GM12878 (cell line): ENCODE measurements around the gene KLRD1. TPM values are rescaled to one million over a fixed set of nuclear protein-coding genes. Genes with fewer than 3 reads are reported as not detected.

Source experiments
- ATAC-seq: fragments of 200-7000 bp; cut with Tn5 transposase; 3 replicates; pipeline ENCODE4 v1.9.1; 2020; ENCODE audit warnings: mild to moderate bottlenecking, moderate library complexity
- BruUV-seq: library from RNA; stranded (reverse); fragments of 400-500 nt; replicated peaks from 2 replicates; lab custom pipeline; 2021; lab: Mats Ljungman, UMichigan
- CTCF ChIA-PET: fragments of 300-600 bp; sonication (Branson Sonifier 250); formaldehyde crosslinking; extraction: SDS; loops from one replicate; lab custom pipeline; 2021; ENCODE audit warnings: inconsistent platforms; lab: Yijun Ruan, JAX
- POLR2A ChIA-PET: fragments of 350-600 bp; formaldehyde crosslinking; extraction: SDS; loops from one replicate; lab custom pipeline; 2021; ENCODE audit warnings: inconsistent platforms; lab: Charles Lee
- RAD21 ChIA-PET: fragments of 300-600 bp; sonication (Branson Sonifier 250); formaldehyde crosslinking; loops from one replicate; lab custom pipeline; 2023; ENCODE audit warnings: antibody characterized with exemption; ENCODE audit not compliant: unreplicated experiment; lab: Charles Lee
- SMC1A ChIA-PET: fragments of 300-600 bp; sonication (Branson Sonifier 250); formaldehyde crosslinking; loops from one replicate; lab custom pipeline; 2023; ENCODE audit not compliant: unreplicated experiment, uncharacterized antibody; lab: Charles Lee
- DNase-seq: peaks from one replicate; pipeline ENCODE4 v3.0.0-alpha.2; 2011; ENCODE audit warnings: low read depth, low spot score
- FAIRE-seq: peaks from 3 replicates; lab custom pipeline; 2011; peaks lifted over from hg19 to GRCh38; lab: Jason Lieb, UNC
- H2AFZ ChIP-seq: 2 replicates; pipeline ENCODE4 v1.6.0; 2011; ENCODE audit warnings: low read depth, low read length, control low read depth; ENCODE audit not compliant: control insufficient read depth
- H3K27ac ChIP-seq: 2 replicates; pipeline ENCODE4 v1.5.1; 2011; ENCODE audit warnings: control low read depth; ENCODE audit not compliant: control insufficient read depth, insufficient read depth
- H3K27me3 ChIP-seq, 2 experiments: replicated peaks in 1 of 2; 2 replicates each; pipeline versions ENCODE4 v1.6.0 to v1.6.1; 2011; ENCODE audit warnings: low read length in 1 of 2; ENCODE audit not compliant: control insufficient read depth in 2 of 2, insufficient read depth in 2 of 2
- H3K36me3 ChIP-seq, 2 experiments: 2 replicates each; pipeline ENCODE4 v1.5.1; 2011; ENCODE audit warnings: low read length in 1 of 2; ENCODE audit not compliant: control insufficient read depth in 2 of 2, insufficient read depth in 2 of 2
- H3K4me1 ChIP-seq: 2 replicates; pipeline ENCODE4 v1.6.1; 2011; ENCODE audit warnings: mild to moderate bottlenecking, low read length, moderate library complexity, mixed read lengths; ENCODE audit not compliant: control insufficient read depth, insufficient read depth
- H3K4me2 ChIP-seq: 2 replicates; pipeline ENCODE4 v1.6.0; 2011; ENCODE audit warnings: control low read depth; ENCODE audit not compliant: control insufficient read depth, insufficient read depth
- H3K4me3 ChIP-seq: fragments of 200-600 bp; sonication (generic); 2 replicates; pipeline ENCODE4 v1.5.1; 2016
- H3K79me2 ChIP-seq: 2 replicates; pipeline ENCODE4 v1.6.0; 2011; ENCODE audit warnings: low read length; ENCODE audit not compliant: control insufficient read depth, insufficient read depth
- H3K9ac ChIP-seq: 2 replicates; pipeline ENCODE4 v1.8.0; 2011; ENCODE audit warnings: low read length, control low read depth, mixed read lengths; ENCODE audit not compliant: control insufficient read depth, insufficient read depth
- H3K9me3 ChIP-seq: replicated peaks from 3 replicates; pipeline ENCODE4 v1.5.1; 2011; ENCODE audit warnings: mild to moderate bottlenecking, low read length; ENCODE audit not compliant: control insufficient read depth, insufficient read depth
- H4K20me1 ChIP-seq: 2 replicates; pipeline ENCODE4 v1.6.0; 2011; ENCODE audit not compliant: control insufficient read depth, insufficient read depth
- CHD2 ChIP-seq: IDR thresholded peaks from 2 replicates; pipeline ENCODE4 v1.6.1; 2011; ENCODE audit warnings: low read depth, low read length, improper control_type of control experiment, borderline replicate concordance
- NFIC ChIP-seq: IDR thresholded peaks from 2 replicates; pipeline ENCODE4 v1.6.1; 2012; ENCODE audit warnings: low read depth, mild to moderate bottlenecking, inconsistent platforms, low read length, moderate library complexity
- NR2C2 ChIP-seq: IDR thresholded peaks from 2 replicates; pipeline ENCODE4 v1.6.1; 2011; ENCODE audit warnings: borderline replicate concordance, low read depth; ENCODE audit not compliant: control insufficient read depth, insufficient read length
- POLR2AphosphoS5 ChIP-seq: IDR thresholded peaks from 2 replicates; pipeline ENCODE4 v1.6.1; 2011; ENCODE audit warnings: mild to moderate bottlenecking, low read length, inconsistent platforms
- RCOR1 ChIP-seq: conservative IDR thresholded peaks from 2 replicates; pipeline ENCODE4 v1.6.1; 2012; ENCODE audit warnings: low read depth, low read length, improper control_type of control experiment
- TCF7 ChIP-seq: IDR thresholded peaks from 2 replicates; pipeline ENCODE4 v1.6.1; 2014; ENCODE audit warnings: antibody characterized with exemption, borderline replicate concordance
- WGBS: methylation state at CpG from one replicate; pipeline ENCODE4 v1.1.6; 2016; ENCODE audit warnings: low lambda C conversion rate; ENCODE audit not compliant: insufficient replicate concordance, insufficient coverage; ENCODE audit errors: missing lambda C conversion rate; 5-methylcytosine and 5-hydroxymethylcytosine counted together
- in situ Hi-C: fragments of 300-500 bp; cut with MboI; formaldehyde crosslinking; loops from 9 replicates; pipeline ENCODE4 v1.14.3; 2018; ENCODE audit warnings: mixed read lengths
- intact Hi-C: fragments of 100-400 bp; cut with micrococcal nuclease; formaldehyde crosslinking; loops from one replicate; pipeline ENCODE4 v1.14.2; 2022; ENCODE audit not compliant: unreplicated experiment
- polyA plus RNA-seq, 11 experiments: library from polyadenylated mRNA; depleted of rRNA in 4 of 11; unstranded in 6 of 11; stranded (reverse) in 5 of 11; fragments of >200 nt; fragmentation: Nextera tagmentation in 4 of 11; fragmentation: Illumina TruSeq in 1 of 11; extraction: Ambion mirVana in 4 of 11; extraction: Trizol in 1 of 11; gene quantifications; 1 replicate in 1 of 11; 2 replicates in 10 of 11; pipeline versions ENCODE4 v1.2.1 to v1.2.3, GENCODE V29; 2011 to 2016; ENCODE audit warnings: inconsistent platforms in 2 of 11, missing spikeins in 2 of 11, low read depth in 1 of 11
- total RNA-seq, 4 experiments: library from RNA; depleted of rRNA in 3 of 4; stranded (reverse); fragments of >200 nt in 3 of 4; fragmentation: Illumina TruSeq in 1 of 4; extraction: Trizol in 1 of 4; gene quantifications; 2 replicates each; pipeline versions ENCODE4 v1.2.1 to v1.2.3, GENCODE V29; 2013 to 2021
- TF ChIP-seq, protein P1 (sequence below): fragments of 450-650 bp; IDR thresholded peaks from 2 replicates; pipeline ENCODE4 v1.6.1; 2017; ENCODE audit warnings: antibody characterized with exemption, mild to moderate bottlenecking, moderate library complexity
- TF ChIP-seq, protein P2 (sequence below): fragments of 450-650 bp; IDR thresholded peaks from 2 replicates; pipeline ENCODE4 v1.6.1; 2014; ENCODE audit warnings: mild to moderate bottlenecking
- TF ChIP-seq, protein P3 (sequence below): fragments of 450-650 bp; IDR thresholded peaks from 2 replicates; pipeline ENCODE4 v1.6.1; 2016; ENCODE audit warnings: mild to moderate bottlenecking
- TF ChIP-seq, protein P4 (sequence below): fragments of 450-650 bp; formaldehyde crosslinking; IDR thresholded peaks from 2 replicates; pipeline ENCODE4 v1.4.0; 2020; ENCODE audit warnings: mild to moderate bottlenecking, moderate library complexity
- TF ChIP-seq, protein P5 (sequence below): IDR thresholded peaks from 2 replicates; pipeline ENCODE4 v1.6.1; 2012; ENCODE audit warnings: low read depth, low read length, improper control_type of control experiment

The KLRD1 gene
- total and polyA plus RNA-seq, 10 of the 15 experiments (the other 5 are each of a cell fraction or from before 2014, with no cell fraction given): under 0.01 to 0.50 (median 0.13) TPM; not detected in 4

- TF ChIP-seq, protein P1, sequence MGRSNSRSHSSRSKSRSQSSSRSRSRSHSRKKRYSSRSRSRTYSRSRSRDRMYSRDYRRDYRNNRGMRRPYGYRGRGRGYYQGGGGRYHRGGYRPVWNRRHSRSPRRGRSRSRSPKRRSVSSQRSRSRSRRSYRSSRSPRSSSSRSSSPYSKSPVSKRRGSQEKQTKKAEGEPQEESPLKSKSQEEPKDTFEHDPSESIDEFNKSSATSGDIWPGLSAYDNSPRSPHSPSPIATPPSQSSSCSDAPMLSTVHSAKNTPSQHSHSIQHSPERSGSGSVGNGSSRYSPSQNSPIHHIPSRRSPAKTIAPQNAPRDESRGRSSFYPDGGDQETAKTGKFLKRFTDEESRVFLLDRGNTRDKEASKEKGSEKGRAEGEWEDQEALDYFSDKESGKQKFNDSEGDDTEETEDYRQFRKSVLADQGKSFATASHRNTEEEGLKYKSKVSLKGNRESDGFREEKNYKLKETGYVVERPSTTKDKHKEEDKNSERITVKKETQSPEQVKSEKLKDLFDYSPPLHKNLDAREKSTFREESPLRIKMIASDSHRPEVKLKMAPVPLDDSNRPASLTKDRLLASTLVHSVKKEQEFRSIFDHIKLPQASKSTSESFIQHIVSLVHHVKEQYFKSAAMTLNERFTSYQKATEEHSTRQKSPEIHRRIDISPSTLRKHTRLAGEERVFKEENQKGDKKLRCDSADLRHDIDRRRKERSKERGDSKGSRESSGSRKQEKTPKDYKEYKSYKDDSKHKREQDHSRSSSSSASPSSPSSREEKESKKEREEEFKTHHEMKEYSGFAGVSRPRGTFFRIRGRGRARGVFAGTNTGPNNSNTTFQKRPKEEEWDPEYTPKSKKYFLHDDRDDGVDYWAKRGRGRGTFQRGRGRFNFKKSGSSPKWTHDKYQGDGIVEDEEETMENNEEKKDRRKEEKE: no peak
- TF ChIP-seq, protein P2, sequence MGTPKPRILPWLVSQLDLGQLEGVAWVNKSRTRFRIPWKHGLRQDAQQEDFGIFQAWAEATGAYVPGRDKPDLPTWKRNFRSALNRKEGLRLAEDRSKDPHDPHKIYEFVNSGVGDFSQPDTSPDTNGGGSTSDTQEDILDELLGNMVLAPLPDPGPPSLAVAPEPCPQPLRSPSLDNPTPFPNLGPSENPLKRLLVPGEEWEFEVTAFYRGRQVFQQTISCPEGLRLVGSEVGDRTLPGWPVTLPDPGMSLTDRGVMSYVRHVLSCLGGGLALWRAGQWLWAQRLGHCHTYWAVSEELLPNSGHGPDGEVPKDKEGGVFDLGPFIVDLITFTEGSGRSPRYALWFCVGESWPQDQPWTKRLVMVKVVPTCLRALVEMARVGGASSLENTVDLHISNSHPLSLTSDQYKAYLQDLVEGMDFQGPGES: no peak
- TF ChIP-seq CHD2 (no peak), NR2C2 (no peak), RCOR1 (no peak)
- TF ChIP-seq, protein P3, sequence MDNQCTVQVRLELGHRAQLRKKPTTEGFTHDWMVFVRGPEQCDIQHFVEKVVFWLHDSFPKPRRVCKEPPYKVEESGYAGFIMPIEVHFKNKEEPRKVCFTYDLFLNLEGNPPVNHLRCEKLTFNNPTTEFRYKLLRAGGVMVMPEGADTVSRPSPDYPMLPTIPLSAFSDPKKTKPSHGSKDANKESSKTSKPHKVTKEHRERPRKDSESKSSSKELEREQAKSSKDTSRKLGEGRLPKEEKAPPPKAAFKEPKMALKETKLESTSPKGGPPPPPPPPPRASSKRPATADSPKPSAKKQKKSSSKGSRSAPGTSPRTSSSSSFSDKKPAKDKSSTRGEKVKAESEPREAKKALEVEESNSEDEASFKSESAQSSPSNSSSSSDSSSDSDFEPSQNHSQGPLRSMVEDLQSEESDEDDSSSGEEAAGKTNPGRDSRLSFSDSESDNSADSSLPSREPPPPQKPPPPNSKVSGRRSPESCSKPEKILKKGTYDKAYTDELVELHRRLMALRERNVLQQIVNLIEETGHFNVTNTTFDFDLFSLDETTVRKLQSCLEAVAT: no peak
Measured at GRCh38 chr12:10276774-10277173, 30.9 kb upstream of the KLRD1 start (continued).

DNA sequence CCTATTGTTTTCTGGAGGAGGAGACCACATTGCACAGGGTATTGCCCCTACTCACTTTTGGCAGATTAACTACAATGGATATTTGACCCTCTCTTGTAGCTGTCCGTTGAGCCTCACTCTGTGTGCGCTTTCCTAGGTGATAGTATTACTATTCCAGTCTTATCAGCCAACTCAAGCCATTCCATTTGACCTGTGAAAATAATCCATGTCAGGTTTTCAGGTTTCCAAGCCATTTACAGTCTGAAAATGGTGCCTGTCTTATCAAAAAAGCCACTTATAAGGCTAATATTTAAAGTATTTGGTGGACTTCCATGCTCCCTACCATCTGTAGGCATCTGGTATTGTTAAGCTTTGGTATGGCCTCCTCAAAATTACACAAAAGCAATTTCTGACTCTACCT, 29.6 kb upstream of the KLRD1 start:
- no peaks in the 10 kb centered on the region for H3K36me3 ChIP-seq
- in situ Hi-C loops (no loop called here), intact Hi-C loops (no loop called here)
- H3K9ac ChIP-seq: no peak overlapping the region
- ATAC-seq (no peak), FAIRE-seq (no peak), DNase-seq (no peak)
- no TSS peak for BruUV-seq
- no peaks in the 10 kb centered on the region for H3K27me3 ChIP-seq
- H2AFZ ChIP-seq: no peak overlapping the region
- no peak overlapping the region for H3K4me2 ChIP-seq
- WGBS: 97% methylated on average over 2 of the region's 2 CpGs
- no peaks in the 10 kb centered on the region for H3K79me2 ChIP-seq
- no peaks in the 10 kb centered on the region for H4K20me1 ChIP-seq
- POLR2A ChIA-PET: no interaction called here
- no peaks in the 10 kb centered on the region for H3K9me3 ChIP-seq
- no peak overlapping the region for H3K27ac ChIP-seq
- RAD21 ChIA-PET: no interaction called here
- H3K4me1 ChIP-seq: no peaks in the 10 kb centered on the region
- CTCF ChIA-PET: no interaction called here
- no peak overlapping the region for H3K4me3 ChIP-seq
- SMC1A ChIA-PET: interaction anchor here (1.3 kb wide), 1 partner anchor 11 kb away, joined by 4 read pairs; no protein-coding TSS in a partner anchor
- TF ChIP-seq, protein P4, sequence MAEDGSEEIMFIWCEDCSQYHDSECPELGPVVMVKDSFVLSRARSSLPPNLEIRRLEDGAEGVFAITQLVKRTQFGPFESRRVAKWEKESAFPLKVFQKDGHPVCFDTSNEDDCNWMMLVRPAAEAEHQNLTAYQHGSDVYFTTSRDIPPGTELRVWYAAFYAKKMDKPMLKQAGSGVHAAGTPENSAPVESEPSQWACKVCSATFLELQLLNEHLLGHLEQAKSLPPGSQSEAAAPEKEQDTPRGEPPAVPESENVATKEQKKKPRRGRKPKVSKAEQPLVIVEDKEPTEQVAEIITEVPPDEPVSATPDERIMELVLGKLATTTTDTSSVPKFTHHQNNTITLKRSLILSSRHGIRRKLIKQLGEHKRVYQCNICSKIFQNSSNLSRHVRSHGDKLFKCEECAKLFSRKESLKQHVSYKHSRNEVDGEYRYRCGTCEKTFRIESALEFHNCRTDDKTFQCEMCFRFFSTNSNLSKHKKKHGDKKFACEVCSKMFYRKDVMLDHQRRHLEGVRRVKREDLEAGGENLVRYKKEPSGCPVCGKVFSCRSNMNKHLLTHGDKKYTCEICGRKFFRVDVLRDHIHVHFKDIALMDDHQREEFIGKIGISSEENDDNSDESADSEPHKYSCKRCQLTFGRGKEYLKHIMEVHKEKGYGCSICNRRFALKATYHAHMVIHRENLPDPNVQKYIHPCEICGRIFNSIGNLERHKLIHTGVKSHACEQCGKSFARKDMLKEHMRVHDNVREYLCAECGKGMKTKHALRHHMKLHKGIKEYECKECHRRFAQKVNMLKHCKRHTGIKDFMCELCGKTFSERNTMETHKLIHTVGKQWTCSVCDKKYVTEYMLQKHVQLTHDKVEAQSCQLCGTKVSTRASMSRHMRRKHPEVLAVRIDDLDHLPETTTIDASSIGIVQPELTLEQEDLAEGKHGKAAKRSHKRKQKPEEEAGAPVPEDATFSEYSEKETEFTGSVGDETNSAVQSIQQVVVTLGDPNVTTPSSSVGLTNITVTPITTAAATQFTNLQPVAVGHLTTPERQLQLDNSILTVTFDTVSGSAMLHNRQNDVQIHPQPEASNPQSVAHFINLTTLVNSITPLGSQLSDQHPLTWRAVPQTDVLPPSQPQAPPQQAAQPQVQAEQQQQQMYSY (CRISPR knock-in tag): no peak
- TF ChIP-seq, protein P5, sequence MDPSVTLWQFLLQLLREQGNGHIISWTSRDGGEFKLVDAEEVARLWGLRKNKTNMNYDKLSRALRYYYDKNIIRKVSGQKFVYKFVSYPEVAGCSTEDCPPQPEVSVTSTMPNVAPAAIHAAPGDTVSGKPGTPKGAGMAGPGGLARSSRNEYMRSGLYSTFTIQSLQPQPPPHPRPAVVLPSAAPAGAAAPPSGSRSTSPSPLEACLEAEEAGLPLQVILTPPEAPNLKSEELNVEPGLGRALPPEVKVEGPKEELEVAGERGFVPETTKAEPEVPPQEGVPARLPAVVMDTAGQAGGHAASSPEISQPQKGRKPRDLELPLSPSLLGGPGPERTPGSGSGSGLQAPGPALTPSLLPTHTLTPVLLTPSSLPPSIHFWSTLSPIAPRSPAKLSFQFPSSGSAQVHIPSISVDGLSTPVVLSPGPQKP: no peak
- TF ChIP-seq NFIC: no peak
- TF ChIP-seq, protein P2: no peak
- TF ChIP-seq TCF7: no peak
- TF ChIP-seq POLR2AphosphoS5: no peak
